Smooth muscle cell (in vitro differentiated cells): ENCODE data around the gene NPFF. TPM values are rescaled to one million over a fixed set of nuclear protein-coding genes. Genes with fewer than 3 reads are reported as not detected.

Experiments used
- DNase-seq: peaks from one replicate; lab custom pipeline; 2025; ENCODE audit not compliant: unreplicated experiment; lab: John Stamatoyannopoulos, UW
- H2AFZ ChIP-seq: fragments of 200-600 bp; sonication (generic); 2 replicates; pipeline ENCODE4 v1.6.0; 2016; ENCODE audit warnings: antibody characterized with exemption, low read depth, mild to moderate bottlenecking
- H3F3A ChIP-seq: fragments of 200-600 bp; sonication (generic); 2 replicates; pipeline ENCODE4 v1.6.0; 2017; ENCODE audit warnings: antibody characterized with exemption, low read depth
- H3K27ac ChIP-seq: fragments of 200-600 bp; sonication (generic); 2 replicates; pipeline ENCODE4 v1.5.1; 2016; ENCODE audit warnings: low read depth, mild to moderate bottlenecking
- H3K27me3 ChIP-seq: fragments of 200-600 bp; sonication (generic); 2 replicates; pipeline ENCODE4 v1.6.1; 2016; ENCODE audit warnings: low read depth, mild to moderate bottlenecking
- H3K36me3 ChIP-seq: fragments of 200-600 bp; sonication (generic); 2 replicates; pipeline ENCODE4 v1.5.1; 2016; ENCODE audit warnings: low read depth
- H3K4me1 ChIP-seq: fragments of 200-600 bp; sonication (generic); 2 replicates; pipeline ENCODE4 v1.5.1; 2016; ENCODE audit warnings: low read depth
- H3K4me2 ChIP-seq: fragments of 200-600 bp; sonication (generic); 2 replicates; pipeline ENCODE4 v1.6.0; 2016; ENCODE audit warnings: mild to moderate bottlenecking
- H3K4me3 ChIP-seq: fragments of 200-600 bp; sonication (generic); 2 replicates; pipeline ENCODE4 v1.5.1; 2016; ENCODE audit warnings: mild to moderate bottlenecking
- H3K79me2 ChIP-seq: fragments of 200-600 bp; sonication (generic); 2 replicates; pipeline ENCODE4 v1.6.0; 2016; ENCODE audit warnings: low read depth, mild to moderate bottlenecking
- H3K9ac ChIP-seq: fragments of 200-600 bp; sonication (generic); 2 replicates; pipeline ENCODE4 v1.6.0; 2016; ENCODE audit warnings: low read depth
- H3K9me3 ChIP-seq: fragments of 200-600 bp; sonication (generic); replicated peaks from 2 replicates; pipeline ENCODE4 v1.5.1; 2016; ENCODE audit warnings: low read depth
- H4K20me1 ChIP-seq: fragments of 200-600 bp; sonication (generic); 2 replicates; pipeline ENCODE4 v1.6.0; 2016; ENCODE audit warnings: low read depth
- WGBS: methylation state at CpG from one replicate; pipeline ENCODE4 v1.1.7; 2016; ENCODE audit warnings: low lambda C conversion rate; 5-methylcytosine and 5-hydroxymethylcytosine counted together
- polyA plus RNA-seq: library from polyadenylated mRNA; unstranded; fragments of >200 nt; fragmentation: Nextera tagmentation; extraction: Ambion mirVana; gene quantifications from 2 replicates; pipeline ENCODE4 v1.2.1, GENCODE V29; 2016
- total RNA-seq: library from RNA; depleted of rRNA; stranded (reverse); fragments of >200 nt; gene quantifications from 2 replicates; pipeline ENCODE4 v1.2.3, GENCODE V29; 2014
- TF ChIP-seq, protein P1 (sequence below): fragments of 200-600 bp; sonication (generic); IDR thresholded peaks from 2 replicates; pipeline ENCODE4 v1.5.1; 2017; ENCODE audit warnings: borderline replicate concordance, mild to moderate bottlenecking, antibody characterized with exemption; ENCODE audit not compliant: insufficient read depth, poor library complexity, severe bottlenecking

The NPFF gene
- total and polyA plus RNA-seq, 2 experiments from 2014 or later = 0.38 TPM; not detected in 1

GRCh38 chr12:53532524-53533445 is 25.5 kb upstream of the NPFF start:
- Histone ChIP-seq H3F3A (no peaks in the 10 kb centered on the region), H3K36me3 (peaks cover 21% of the 10 kb centered on the region), H3K79me2 (no peaks in the 10 kb centered on the region), H3K4me1 (no peaks in the 10 kb centered on the region), H4K20me1 (no peaks in the 10 kb centered on the region), H3K27me3 (no peaks in the 10 kb centered on the region), H3K9ac (no peak overlapping the region), H3K9me3 (no peaks in the 10 kb centered on the region), H2AFZ (no peak overlapping the region), H3K4me2 (no peak overlapping the region), H3K4me3 (no peak overlapping the region), H3K27ac (no peak overlapping the region)
- 97% methylated on average over 7 of the region's 7 CpGs for WGBS
- no peak for DNase-seq
- TF ChIP-seq, protein P1, sequence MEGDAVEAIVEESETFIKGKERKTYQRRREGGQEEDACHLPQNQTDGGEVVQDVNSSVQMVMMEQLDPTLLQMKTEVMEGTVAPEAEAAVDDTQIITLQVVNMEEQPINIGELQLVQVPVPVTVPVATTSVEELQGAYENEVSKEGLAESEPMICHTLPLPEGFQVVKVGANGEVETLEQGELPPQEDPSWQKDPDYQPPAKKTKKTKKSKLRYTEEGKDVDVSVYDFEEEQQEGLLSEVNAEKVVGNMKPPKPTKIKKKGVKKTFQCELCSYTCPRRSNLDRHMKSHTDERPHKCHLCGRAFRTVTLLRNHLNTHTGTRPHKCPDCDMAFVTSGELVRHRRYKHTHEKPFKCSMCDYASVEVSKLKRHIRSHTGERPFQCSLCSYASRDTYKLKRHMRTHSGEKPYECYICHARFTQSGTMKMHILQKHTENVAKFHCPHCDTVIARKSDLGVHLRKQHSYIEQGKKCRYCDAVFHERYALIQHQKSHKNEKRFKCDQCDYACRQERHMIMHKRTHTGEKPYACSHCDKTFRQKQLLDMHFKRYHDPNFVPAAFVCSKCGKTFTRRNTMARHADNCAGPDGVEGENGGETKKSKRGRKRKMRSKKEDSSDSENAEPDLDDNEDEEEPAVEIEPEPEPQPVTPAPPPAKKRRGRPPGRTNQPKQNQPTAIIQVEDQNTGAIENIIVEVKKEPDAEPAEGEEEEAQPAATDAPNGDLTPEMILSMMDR = no peak

DNA sequence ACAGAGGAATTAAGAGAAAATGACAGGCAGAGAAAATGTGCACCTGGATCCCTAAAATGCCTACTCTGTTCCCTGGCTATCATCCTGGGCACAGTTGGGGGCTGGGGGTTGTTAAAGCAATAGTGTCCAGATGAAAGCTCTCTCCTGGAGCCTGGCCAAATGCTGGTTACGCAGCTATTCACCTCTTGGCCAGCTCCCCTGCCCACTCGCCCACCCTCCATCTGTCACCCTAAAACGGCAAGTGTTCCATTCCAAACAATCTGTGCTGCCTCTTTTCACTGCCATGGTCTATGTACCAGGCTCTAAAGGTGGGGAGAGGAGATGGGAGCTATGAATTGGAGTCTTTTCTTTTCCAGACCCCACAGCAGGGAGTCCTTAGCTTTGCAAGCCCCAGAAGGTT is 24.7 kb upstream of the NPFF start:
- Histone ChIP-seq H3K36me3 (peaks cover 19% of the 10 kb centered on the region), H3K9me3 (no peaks in the 10 kb centered on the region), H4K20me1 (no peaks in the 10 kb centered on the region), H3K4me3 (no peak overlapping the region), H3K9ac (no peak overlapping the region), H3K79me2 (no peaks in the 10 kb centered on the region), H2AFZ (no peak overlapping the region), H3K4me1 (no peaks in the 10 kb centered on the region), H3K27me3 (no peaks in the 10 kb centered on the region), H3K27ac (no peak overlapping the region), H3K4me2 (no peak overlapping the region), H3F3A (no peaks in the 10 kb centered on the region)
- 96% methylated on average over 3 of the region's 3 CpGs for WGBS
- DNase-seq = no peak
- TF ChIP-seq, protein P1 = no peak

DNA sequence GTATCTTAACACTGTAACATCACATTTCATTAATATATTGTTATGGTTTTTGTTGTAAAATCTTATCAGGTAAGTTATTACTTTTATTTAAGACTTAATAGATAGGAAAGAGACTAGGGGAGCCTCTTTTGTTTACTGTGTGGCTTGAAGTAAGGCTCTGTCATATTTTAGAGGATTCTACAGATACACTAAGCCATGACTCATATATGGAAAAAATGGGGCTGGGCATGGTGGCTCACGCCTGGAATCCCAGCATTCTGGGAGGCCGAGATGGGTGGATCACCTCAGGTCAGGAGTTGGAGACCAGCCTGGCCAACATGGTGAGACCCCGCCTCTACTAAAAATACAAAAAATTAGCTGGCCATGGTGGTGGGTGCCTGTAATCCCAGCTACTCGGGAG is 23.6 kb upstream of the NPFF start:
- TF ChIP-seq, protein P1 = no peak
- Histone ChIP-seq H3K9ac (no peak overlapping the region), H3K27ac (peak overlapping the region; percentile 56), H3K4me1 (no peaks in the 10 kb centered on the region), H3K4me3 (no peak overlapping the region), H3F3A (no peaks in the 10 kb centered on the region), H4K20me1 (no peaks in the 10 kb centered on the region), H3K27me3 (no peaks in the 10 kb centered on the region), H2AFZ (no peak overlapping the region), H3K9me3 (no peaks in the 10 kb centered on the region), H3K4me2 (no peak overlapping the region), H3K79me2 (no peaks in the 10 kb centered on the region), H3K36me3 (peaks cover 10% of the 10 kb centered on the region)
- DNase-seq = no peak
- WGBS = 63% methylated on average over 4 of the region's 4 CpGs

GRCh38 chr12:53530061-53530460 is 22.8 kb upstream of the NPFF start:
- Histone ChIP-seq H2AFZ (no peak overlapping the region), H3F3A (no peaks in the 10 kb centered on the region), H3K4me2 (no peak overlapping the region), H3K9ac (no peak overlapping the region), H3K27ac (no peak overlapping the region), H3K4me3 (no peak overlapping the region), H3K4me1 (no peaks in the 10 kb centered on the region), H3K9me3 (no peaks in the 10 kb centered on the region), H4K20me1 (no peaks in the 10 kb centered on the region), H3K79me2 (no peaks in the 10 kb centered on the region), H3K36me3 (peaks cover 8% of the 10 kb centered on the region), H3K27me3 (no peaks in the 10 kb centered on the region)
- no peak for DNase-seq
- TF ChIP-seq, protein P1 = no peak
- WGBS = 100% methylated on average over 2 of the region's 2 CpGs
